HepG2 (cell line): ENCODE data around the gene SCN4B.

Experiments
- CTCF ChIP-seq: sonication (generic); formaldehyde crosslinking; IDR thresholded peaks from 2 replicates; pipeline ENCODE4 v1.5.0; 2020; ENCODE audit warnings: mild to moderate bottlenecking, missing genetic modification reagents, moderate library complexity
- ELF3 ChIP-seq: IDR thresholded peaks from 2 replicates; pipeline ENCODE4 v1.6.1; 2016; ENCODE audit warnings: missing genetic modification reagents, missing compliant biosample characterization
- SETDB1 ChIP-seq: sonication (generic); formaldehyde crosslinking; IDR thresholded peaks from 2 replicates; pipeline ENCODE4 v1.5.1; 2020; ENCODE audit warnings: missing genetic modification reagents, mild to moderate bottlenecking, borderline replicate concordance
- SP5 ChIP-seq: IDR thresholded peaks from 2 replicates; pipeline ENCODE4 v1.6.1; 2016; ENCODE audit warnings: low read depth, borderline replicate concordance
- STAT5B ChIP-seq: sonication (generic); formaldehyde crosslinking; IDR thresholded peaks from 2 replicates; pipeline ENCODE4 v1.4.0; 2020; ENCODE audit warnings: missing genetic modification reagents
- TCF7L2 ChIP-seq: IDR thresholded peaks from 2 replicates; pipeline ENCODE4 v1.6.1; 2011; ENCODE audit warnings: mild to moderate bottlenecking, low read depth, low read length, moderate library complexity
- ZNF274 ChIP-seq: sonication (generic); formaldehyde crosslinking; IDR thresholded peaks from 2 replicates; pipeline ENCODE4 v1.5.1; 2020; ENCODE audit warnings: mild to moderate bottlenecking, missing genetic modification reagents

- TF ChIP-seq CTCF (CRISPR knock-in tag) (no peak), ZNF274 (no peak), SP5 (CRISPR knock-in tag) (no peak), TCF7L2 (no peak), ELF3 (no peak), STAT5B (CRISPR knock-in tag) (no peak), SETDB1 (CRISPR knock-in tag) (no peak)
Observed at GRCh38 chr11:118174006-118174567, 21.5 kb upstream of the SCN4B start.
